ENCODE data around the gene NCKAP5.

GRCh38 chr2:132949108-132949507, 619.2 kb downstream of the NCKAP5 start:
- no peak for TF ChIP-seq CTCF (IDR thresholded peaks at IDR 0.05; ENCODE audit: borderline replicate concordance, extremely low read depth, low read length, poor library complexity, severe bottlenecking)
- TF ChIP-seq EZH2 (IDR thresholded peaks at IDR 0.05; ENCODE audit: borderline replicate concordance, low read depth, low read length, severe bottlenecking), result no peak

Measured in DND-41 (cell line).